NCI-H748 (cell line): ENCODE results near the gene GALR1.

Experiments
- DNase-seq: peaks from one replicate; lab custom pipeline; 2025; ENCODE audit not compliant: unreplicated experiment; lab: John Stamatoyannopoulos, UW

GALR1 gene

GRCh38 chr18:77250926-77251729 is 1.5 kb downstream of the GALR1 start:
- DNase-seq, result peak; percentile 37

GRCh38 chr18:77251730-77252050 is 2.0 kb downstream of the GALR1 start:
- DNase-seq, result no peak

GRCh38 chr18:77254711-77255405 is 5.2 kb downstream of the GALR1 start:
- DNase-seq, result peak; percentile 62

GRCh38 chr18:77255426-77256105 is 5.9 kb downstream of the GALR1 start:
- DNase-seq, result no peak

GRCh38 chr18:77262643-77263465 is 13.2 kb downstream of the GALR1 start:
- no peak for DNase-seq

GRCh38 chr18:77263466-77263763 is 13.8 kb downstream of the GALR1 start:
- DNase-seq, result no peak

GRCh38 chr18:77267969-77268368 is 18.3 kb downstream of the GALR1 start:
- DNase-seq, result no peak

- no peak for DNase-seq
Measured at GRCh38 chr18:77268456-77268855, 18.8 kb downstream of the GALR1 start.

GRCh38 chr18:77271576-77272481 is 22.2 kb downstream of the GALR1 start:
- no peak for DNase-seq

GRCh38 chr18:77290841-77291240 is 41.2 kb downstream of the GALR1 start:
- peak; percentile 30 for DNase-seq

- DNase-seq, result no peak
Measured at GRCh38 chr18:77298172-77298571, 48.5 kb downstream of the GALR1 start.

GRCh38 chr18:77299706-77300105 is 50.1 kb downstream of the GALR1 start:
- no peak for DNase-seq

- DNase-seq, result peak; percentile 23
Measured at GRCh38 chr18:77300579-77300978, 50.9 kb downstream of the GALR1 start.

- DNase-seq, result no peak
Measured at GRCh38 chr18:77304268-77304667, 54.6 kb downstream of the GALR1 start.

- DNase-seq, result no peak
Measured at GRCh38 chr18:77305676-77306075, 56.0 kb downstream of the GALR1 start.

- DNase-seq, result no peak
Measured at GRCh38 chr18:77308216-77308615, 58.6 kb downstream of the GALR1 start.

GRCh38 chr18:77314511-77314910 is 64.9 kb downstream of the GALR1 start:
- DNase-seq, result no peak

- DNase-seq, result no peak
Measured at GRCh38 chr18:77314952-77315351, 65.3 kb downstream of the GALR1 start.

- no peak for DNase-seq
Measured at GRCh38 chr18:77316008-77316407, 66.4 kb downstream of the GALR1 start.

- no peak for DNase-seq
Measured at GRCh38 chr18:77316641-77317040, 67.0 kb downstream of the GALR1 start.
